ENCODE results near the gene MTCH2. TPM values are rescaled to one million over a fixed set of nuclear protein-coding genes. Genes with fewer than 3 reads are reported as not detected.
"Not testable (repeated sequence)": the region's sequence is repeated elsewhere in the genome, so short reads cannot be mapped to it uniquely, and the experiment has no call there.

MTCH2 gene
- total RNA-seq, result 100 to 1,000 TPM in 1 of 2 experiments, 10 to 100 TPM in 1; 70.9 to 100 TPM

DNA sequence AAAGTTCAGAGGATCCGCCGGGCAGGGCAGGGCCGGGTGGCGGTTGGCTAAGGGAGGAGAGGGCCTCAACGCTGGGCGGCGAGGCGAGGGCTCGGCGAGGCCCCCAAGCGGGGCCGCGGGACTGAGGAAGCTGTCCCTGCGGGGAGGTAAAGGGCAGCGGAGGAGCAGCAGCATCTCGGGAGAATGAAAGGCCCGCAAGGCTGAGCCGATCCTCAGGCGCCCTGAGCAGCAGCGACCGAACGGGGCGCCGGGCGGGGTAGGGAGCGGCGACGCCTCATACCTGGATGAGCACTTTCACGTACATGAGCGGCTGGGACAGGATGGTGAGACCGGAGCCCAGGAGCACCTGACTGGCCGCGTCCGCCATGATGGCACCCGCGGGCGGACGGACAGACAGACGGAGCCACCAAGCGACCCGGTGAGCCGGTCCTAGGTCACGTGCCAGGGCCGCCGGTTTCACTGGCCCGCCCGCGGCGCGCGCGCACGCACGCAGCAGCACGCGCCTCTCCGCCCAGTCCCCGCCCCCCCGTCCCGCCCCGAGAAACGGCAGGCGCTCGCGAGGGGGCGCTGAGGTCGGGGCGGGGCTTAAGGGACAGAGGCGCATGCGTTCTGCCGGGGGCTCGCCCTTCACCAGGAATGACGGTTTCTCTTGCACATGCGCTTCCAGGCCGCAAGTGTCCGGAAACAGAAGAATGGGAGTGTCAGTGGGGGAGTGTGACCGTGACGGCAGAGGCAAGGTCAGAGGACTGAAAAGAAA is at the start of gene MTCH2:
TSS of gene MTCH2 (minus strand) at position 461 of the 757 bp plus-strand sequence. CDS start at position 367, 94 bp downstream.
- DNase-seq (peak; percentile 97), ATAC-seq (peak; percentile 92)
- peaks cover 12% of the 10 kb centered on the region for H3K36me3 Mint-ChIP-seq
- H3K9me3 Mint-ChIP-seq (ENCODE audit: low read depth), result no peaks in the 10 kb centered on the region
- peak within 1 kb of the TSS; percentile 91 for H3K4me3 Mint-ChIP-seq
- CTCF ChIA-PET, result interaction anchor here (1.1 to 1.5 kb wide), 2 partner anchors 67 to 74 kb away, joined by 4 to 6 read pairs; no protein-coding TSS in a partner anchor
- peak within 1 kb of the TSS; percentile 93 for H3K27ac Mint-ChIP-seq
- no peaks in the 10 kb centered on the region for H3K27me3 Mint-ChIP-seq
- H3K4me1 Mint-ChIP-seq, result peaks cover 36% of the 10 kb centered on the region

DNA sequence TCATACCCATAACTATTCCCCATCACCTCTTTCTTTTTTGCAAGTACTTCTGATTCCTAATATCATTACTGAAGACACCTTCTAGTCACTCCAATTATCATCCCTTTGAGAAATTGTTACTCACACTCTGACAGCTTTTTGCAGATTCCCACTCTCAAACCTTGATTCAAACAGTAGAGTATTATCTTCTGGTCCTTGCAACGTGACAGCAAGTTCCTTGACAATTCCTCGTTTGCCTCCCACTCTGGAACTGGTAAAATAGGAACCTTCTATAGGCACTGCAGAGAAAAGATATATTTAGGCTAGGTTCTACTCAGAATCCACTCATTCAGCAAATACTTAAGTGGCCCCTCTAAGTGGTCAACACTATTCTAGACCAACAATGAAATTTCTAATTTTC is 49.6 kb upstream of the MTCH2 start:
- Mint-ChIP-seq H3K4me3 (no peak overlapping the region), H3K36me3 (no peaks in the 10 kb centered on the region), H3K27ac (no peak overlapping the region), H3K4me1 (peaks cover 8% of the 10 kb centered on the region), H3K9me3 (ENCODE audit: low read depth) (no peaks in the 10 kb centered on the region), H3K27me3 (no peaks in the 10 kb centered on the region)
- no peak for ATAC-seq
- CTCF ChIA-PET, result interaction anchor here (0.7 kb wide), 1 partner anchor 1162 kb away, joined by 3 read pairs; no protein-coding TSS in a partner anchor
- DNase-seq, result no peak

DNA sequence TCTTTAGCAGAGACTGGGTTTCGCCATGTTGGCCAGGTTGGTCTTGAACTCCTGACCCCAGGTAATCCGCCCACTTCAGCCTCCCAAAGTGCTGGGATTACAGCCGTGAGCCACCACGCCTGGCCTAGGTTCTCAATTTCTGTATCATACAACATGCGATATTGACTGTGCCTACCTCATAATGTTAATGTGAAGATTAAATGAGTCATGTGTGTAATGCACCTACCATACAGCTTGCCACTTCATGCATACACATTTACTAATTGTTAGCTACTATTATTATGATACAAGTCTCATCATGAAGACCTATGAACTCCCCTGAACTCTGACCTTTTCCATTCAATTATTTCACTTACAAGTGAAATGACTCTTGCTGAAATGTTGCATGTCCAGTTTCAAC is 47.1 kb upstream of the MTCH2 start:
- H3K27ac Mint-ChIP-seq, result no peak overlapping the region
- H3K4me3 Mint-ChIP-seq, result no peak overlapping the region
- ATAC-seq (no peak), DNase-seq (no peak)
- no peaks in the 10 kb centered on the region for H3K9me3 Mint-ChIP-seq (ENCODE audit: low read depth)
- CTCF ChIA-PET, result no interaction called here
- H3K27me3 Mint-ChIP-seq, result no peaks in the 10 kb centered on the region
- no peaks in the 10 kb centered on the region for H3K36me3 Mint-ChIP-seq
- H3K4me1 Mint-ChIP-seq, result peaks cover 8% of the 10 kb centered on the region

DNA sequence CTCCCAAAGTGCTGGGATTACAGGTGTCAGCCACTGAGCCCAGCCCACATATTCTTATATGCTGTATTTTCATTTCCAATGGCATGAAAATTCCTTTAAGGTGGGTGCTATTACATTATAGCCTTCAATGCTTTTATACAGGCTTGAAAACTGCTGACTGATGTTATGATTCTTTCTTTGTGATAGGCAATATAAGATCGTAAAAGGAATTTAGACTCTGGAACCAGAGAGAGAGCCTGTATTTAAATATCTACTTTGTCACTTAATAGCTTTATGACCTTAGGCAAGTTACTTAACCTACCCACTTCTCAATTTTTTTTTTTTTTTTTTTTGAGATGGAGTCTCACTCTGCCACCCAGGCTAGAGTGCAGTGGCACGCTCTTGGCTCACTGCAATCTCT is 46.6 kb upstream of the MTCH2 start:
- no peak for DNase-seq
- Mint-ChIP-seq H3K27me3 (no peaks in the 10 kb centered on the region), H3K36me3 (no peaks in the 10 kb centered on the region), H3K4me3 (no peak overlapping the region), H3K27ac (no peak overlapping the region), H3K4me1 (peaks cover 8% of the 10 kb centered on the region), H3K9me3 (ENCODE audit: low read depth) (no peaks in the 10 kb centered on the region)
- CTCF ChIA-PET, result no interaction called here
- no peak for ATAC-seq

DNA sequence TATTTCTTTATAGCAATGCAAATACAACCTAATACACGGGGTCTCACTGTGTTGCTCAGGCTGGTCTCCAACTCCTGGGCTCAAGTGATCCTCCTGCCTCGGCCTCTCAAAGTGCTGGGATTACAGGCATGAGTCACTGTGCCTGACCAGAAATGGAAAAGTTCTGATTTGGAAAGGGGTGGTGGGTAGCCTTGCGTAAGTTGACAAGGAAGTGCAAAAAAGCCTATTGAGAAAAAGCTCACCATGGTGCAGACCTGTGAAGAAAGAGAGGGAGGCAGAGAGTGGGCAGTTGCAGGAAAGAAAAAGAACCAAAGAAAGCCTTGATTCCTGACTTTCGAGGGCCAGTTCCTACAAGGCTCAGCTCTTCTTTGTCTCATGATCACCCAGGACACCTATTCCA is 45.8 kb upstream of the MTCH2 start:
- no peaks in the 10 kb centered on the region for H3K9me3 Mint-ChIP-seq (ENCODE audit: low read depth)
- DNase-seq (no peak), ATAC-seq (no peak)
- peaks cover 6% of the 10 kb centered on the region for H3K4me1 Mint-ChIP-seq
- no peak overlapping the region for H3K4me3 Mint-ChIP-seq
- H3K27ac Mint-ChIP-seq, result no peak overlapping the region
- H3K36me3 Mint-ChIP-seq, result no peaks in the 10 kb centered on the region
- CTCF ChIA-PET, result no interaction called here
- no peaks in the 10 kb centered on the region for H3K27me3 Mint-ChIP-seq

DNA sequence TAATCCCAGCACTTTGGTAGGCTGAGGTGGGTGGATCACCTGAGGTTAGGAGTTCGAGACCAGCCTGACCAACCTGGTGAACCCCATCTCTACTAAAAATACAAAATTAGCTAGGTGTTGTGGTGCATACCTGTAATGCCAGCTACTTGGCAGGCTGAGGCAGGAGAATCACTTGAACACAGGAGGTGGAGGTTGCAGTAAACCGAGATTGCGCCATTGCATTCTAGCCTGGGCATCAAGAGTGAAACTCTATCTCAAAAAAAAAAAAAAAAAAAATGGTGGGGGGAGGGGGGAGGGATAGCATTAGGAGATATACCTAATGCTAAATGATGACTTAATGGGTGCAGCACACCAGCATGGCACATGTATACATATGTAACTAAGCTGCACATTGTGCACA is 44.3 kb upstream of the MTCH2 start:
- H3K4me3 Mint-ChIP-seq; H3K4me1 Mint-ChIP-seq; ATAC-seq; DNase-seq; H3K9me3 Mint-ChIP-seq (ENCODE audit: low read depth); H3K27me3 Mint-ChIP-seq; CTCF ChIA-PET; H3K36me3 Mint-ChIP-seq; H3K27ac Mint-ChIP-seq: not testable (repeated sequence)

DNA sequence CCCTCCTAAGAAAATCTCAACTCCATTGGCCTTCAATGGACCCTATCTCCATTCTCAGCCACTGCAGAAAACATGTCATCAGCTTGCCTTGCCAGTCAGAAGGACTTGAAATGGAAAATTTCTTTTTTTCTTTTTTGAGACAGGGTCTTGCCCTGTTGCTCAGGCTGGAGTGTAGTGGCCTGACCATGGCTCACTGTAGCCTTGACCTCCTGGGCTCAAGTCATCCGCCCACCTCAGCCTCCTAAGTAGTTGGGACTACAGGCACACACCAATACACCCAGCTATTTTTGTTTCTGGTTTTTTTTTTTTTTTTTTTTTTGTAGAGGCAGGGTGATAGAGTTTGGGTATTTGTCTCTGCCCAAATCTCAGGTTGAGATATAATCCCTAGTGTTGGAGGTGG is 43.8 kb upstream of the MTCH2 start:
- CTCF ChIA-PET, result no interaction called here
- no peak overlapping the region for H3K4me3 Mint-ChIP-seq
- no peaks in the 10 kb centered on the region for H3K9me3 Mint-ChIP-seq (ENCODE audit: low read depth)
- H3K4me1 Mint-ChIP-seq, result no peaks in the 10 kb centered on the region
- H3K27ac Mint-ChIP-seq, result no peak overlapping the region
- ATAC-seq (no peak), DNase-seq (no peak)
- no peaks in the 10 kb centered on the region for H3K36me3 Mint-ChIP-seq
- no peaks in the 10 kb centered on the region for H3K27me3 Mint-ChIP-seq

DNA sequence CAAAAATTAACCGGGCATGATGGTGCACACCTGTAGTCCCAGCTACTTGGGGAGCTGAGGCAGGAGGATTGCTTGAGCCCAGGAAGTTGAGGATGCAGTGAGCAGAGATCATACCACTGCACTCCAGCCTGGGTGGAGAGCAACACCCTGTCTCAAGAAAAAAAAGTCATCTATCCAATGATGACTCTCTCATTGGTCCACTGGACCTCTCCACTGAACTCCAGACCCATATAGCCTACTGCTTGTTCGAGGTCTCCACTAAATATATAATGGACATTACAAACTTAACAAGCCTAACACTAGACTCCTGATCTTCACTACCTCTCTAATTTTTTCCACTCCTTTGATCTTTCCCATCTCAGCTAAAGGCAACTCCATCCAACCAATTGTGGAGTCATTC is 33.5 kb upstream of the MTCH2 start:
- CTCF ChIA-PET, result no interaction called here
- H3K27me3 Mint-ChIP-seq, result no peaks in the 10 kb centered on the region
- H3K9me3 Mint-ChIP-seq (ENCODE audit: low read depth), result no peaks in the 10 kb centered on the region
- H3K4me3 Mint-ChIP-seq, result no peak overlapping the region
- no peaks in the 10 kb centered on the region for H3K36me3 Mint-ChIP-seq
- no peak for DNase-seq
- H3K4me1 Mint-ChIP-seq, result no peaks in the 10 kb centered on the region
- ATAC-seq, result no peak
- no peak overlapping the region for H3K27ac Mint-ChIP-seq

DNA sequence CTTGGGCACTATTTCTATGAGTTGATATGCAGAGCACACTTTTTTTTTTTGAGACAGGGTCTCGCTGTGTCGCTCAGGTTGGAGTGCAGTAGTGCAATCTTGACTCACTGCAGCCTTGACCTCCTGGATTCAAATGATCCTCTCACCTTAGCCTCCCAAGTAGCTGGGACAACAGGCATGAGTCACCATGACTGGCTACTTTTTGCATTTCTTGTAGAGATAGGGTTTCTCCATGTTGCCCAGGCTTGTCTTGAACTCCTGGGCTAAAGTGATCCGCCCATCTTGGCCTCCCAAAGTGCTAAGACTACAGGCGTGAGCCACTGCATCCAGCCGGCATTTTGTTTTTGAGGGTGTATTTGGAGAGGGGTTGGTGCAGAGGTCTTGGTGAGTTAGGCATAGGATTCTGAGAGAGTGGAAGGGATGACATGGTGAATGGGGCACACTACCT is 29.9 kb upstream of the MTCH2 start:
- Mint-ChIP-seq H3K4me3 (no peak overlapping the region), H3K27me3 (no peaks in the 10 kb centered on the region), H3K36me3 (no peaks in the 10 kb centered on the region), H3K4me1 (no peaks in the 10 kb centered on the region), H3K9me3 (ENCODE audit: low read depth) (no peaks in the 10 kb centered on the region), H3K27ac (no peak overlapping the region)
- no peak for ATAC-seq
- CTCF ChIA-PET, result interaction anchor here (0.7 to 1.3 kb wide), 2 partner anchors 8 to 518 kb away, joined by 3 read pairs; no protein-coding TSS in a partner anchor
- DNase-seq, result no peak

DNA sequence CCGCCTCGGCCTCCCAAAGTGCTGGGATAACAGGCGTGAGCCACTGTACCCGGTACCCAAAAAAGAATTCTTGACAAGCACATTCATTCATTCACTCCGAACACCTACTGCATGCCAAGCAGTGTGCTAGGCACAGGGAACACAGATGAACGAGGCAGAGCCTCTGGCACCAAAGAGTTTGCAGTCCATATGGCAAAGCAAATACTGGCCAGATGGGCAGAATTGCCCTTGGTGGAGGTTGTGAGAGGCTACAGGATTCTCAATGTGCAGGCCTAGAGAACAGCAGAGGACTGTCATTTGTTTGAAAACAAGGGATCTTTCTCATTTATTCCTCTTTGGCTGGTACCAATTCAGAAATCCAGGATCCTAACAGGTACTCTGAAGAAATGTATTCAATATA is 27.5 kb upstream of the MTCH2 start:
- H3K36me3 Mint-ChIP-seq, result peaks cover 2% of the 10 kb centered on the region
- no peaks in the 10 kb centered on the region for H3K4me1 Mint-ChIP-seq
- no peaks in the 10 kb centered on the region for H3K27me3 Mint-ChIP-seq
- DNase-seq, result no peak
- H3K27ac Mint-ChIP-seq, result no peak overlapping the region
- no peak overlapping the region for H3K4me3 Mint-ChIP-seq
- no peaks in the 10 kb centered on the region for H3K9me3 Mint-ChIP-seq (ENCODE audit: low read depth)
- CTCF ChIA-PET, result no interaction called here
- ATAC-seq, result no peak

DNA sequence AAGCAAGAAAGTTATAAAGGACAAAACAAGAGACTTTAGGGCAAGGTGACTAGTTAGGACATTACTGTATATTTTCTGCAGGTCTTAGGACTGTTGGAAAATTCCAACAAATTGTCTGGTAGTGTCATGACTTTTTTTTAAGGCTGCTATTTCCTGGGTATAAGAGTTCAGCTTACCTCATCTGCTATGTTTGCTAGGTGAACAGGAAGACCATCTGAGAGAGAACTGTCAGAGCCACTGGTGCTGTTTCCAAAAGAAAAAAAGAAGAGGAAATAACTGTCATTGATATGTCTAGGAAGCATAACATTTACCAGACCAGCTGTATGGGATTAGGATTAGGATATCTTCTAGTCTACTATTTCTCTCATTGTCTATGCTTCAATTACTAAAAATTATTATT is 26.3 kb upstream of the MTCH2 start:
- Mint-ChIP-seq H3K36me3 (peaks cover 2% of the 10 kb centered on the region), H3K4me1 (no peaks in the 10 kb centered on the region), H3K9me3 (ENCODE audit: low read depth) (no peaks in the 10 kb centered on the region), H3K27me3 (no peaks in the 10 kb centered on the region), H3K4me3 (no peak overlapping the region), H3K27ac (no peak overlapping the region)
- no peak for DNase-seq
- CTCF ChIA-PET, result no interaction called here
- no peak for ATAC-seq

DNA sequence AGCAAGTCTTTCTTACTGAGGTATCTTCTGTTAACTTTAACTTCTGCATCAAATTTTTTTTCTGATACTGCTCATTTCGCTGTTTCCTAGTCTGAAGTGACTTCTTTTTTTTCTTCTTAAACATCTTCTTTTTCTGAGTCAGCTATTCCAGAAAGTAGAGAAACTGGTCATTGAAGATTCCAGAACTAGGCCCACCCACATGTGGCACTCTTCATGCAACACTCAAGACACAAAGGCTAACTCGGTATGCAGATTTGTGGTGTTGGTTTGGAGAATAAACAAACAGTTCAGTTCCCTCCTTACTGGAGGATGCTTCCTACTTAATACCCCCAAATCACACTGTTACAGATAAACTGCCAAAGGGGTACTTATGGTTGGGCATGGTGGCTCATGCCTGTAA is 25.2 kb upstream of the MTCH2 start:
- H3K4me1 Mint-ChIP-seq, result peaks cover 3% of the 10 kb centered on the region
- peaks cover 2% of the 10 kb centered on the region for H3K36me3 Mint-ChIP-seq
- H3K9me3 Mint-ChIP-seq (ENCODE audit: low read depth), result no peaks in the 10 kb centered on the region
- CTCF ChIA-PET, result no interaction called here
- H3K4me3 Mint-ChIP-seq, result no peak overlapping the region
- no peak for ATAC-seq
- DNase-seq, result no peak
- H3K27me3 Mint-ChIP-seq, result no peaks in the 10 kb centered on the region
- no peak overlapping the region for H3K27ac Mint-ChIP-seq

DNA sequence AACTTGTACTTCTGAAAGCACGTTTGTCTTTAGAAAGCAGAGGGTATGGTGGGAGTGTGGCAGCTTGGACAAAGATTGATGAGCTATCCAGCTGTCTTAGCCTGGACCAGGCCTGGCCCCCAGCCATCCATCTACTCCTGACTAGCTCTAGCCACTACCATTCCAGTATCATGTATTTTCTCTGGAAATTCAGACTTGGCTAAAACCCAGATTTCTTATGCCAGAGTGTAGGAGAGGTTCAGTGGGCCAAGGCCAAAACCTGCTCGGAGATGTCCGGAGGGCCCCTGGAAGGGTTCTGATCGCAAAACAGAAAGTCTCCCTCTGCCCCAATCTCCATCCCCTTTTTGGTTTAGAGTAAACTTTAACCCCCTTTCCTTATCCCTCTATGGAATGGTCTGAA is 24.8 kb upstream of the MTCH2 start:
- ATAC-seq, result no peak

DNA sequence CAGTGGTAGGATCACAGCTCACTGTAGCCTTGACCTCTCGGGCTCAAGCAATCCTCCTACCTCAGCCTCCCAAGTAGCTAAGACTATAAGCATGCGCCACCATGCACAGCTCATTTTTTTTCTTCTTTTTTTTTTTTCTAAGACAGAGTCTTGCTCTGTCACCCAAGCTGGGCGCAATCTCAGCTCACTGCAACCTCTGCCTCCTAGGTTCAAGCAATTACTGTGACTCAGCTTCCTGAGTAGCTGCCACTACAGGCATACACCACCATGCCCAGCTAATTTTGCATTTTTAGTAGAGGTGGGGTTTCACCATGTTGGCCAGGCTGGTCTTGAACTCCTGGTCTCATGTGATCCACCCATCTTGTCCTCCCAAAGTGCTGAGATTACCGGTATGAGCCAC is 22.6 kb upstream of the MTCH2 start:
- DNase-seq; H3K4me1 Mint-ChIP-seq; CTCF ChIA-PET; H3K36me3 Mint-ChIP-seq; H3K27ac Mint-ChIP-seq; H3K9me3 Mint-ChIP-seq (ENCODE audit: low read depth); H3K27me3 Mint-ChIP-seq; H3K4me3 Mint-ChIP-seq: not testable (repeated sequence)
- ATAC-seq, result peak; percentile 27

More for the DNA sequence above, 24.8 kb upstream of the MTCH2 start:
- no peaks in the 10 kb centered on the region for H3K9me3 Mint-ChIP-seq (ENCODE audit: low read depth)
- H3K27me3 Mint-ChIP-seq, result no peaks in the 10 kb centered on the region
- DNase-seq, result no peak
- no peak overlapping the region for H3K27ac Mint-ChIP-seq
- H3K36me3 Mint-ChIP-seq, result peaks cover 2% of the 10 kb centered on the region
- no peak overlapping the region for H3K4me3 Mint-ChIP-seq
- CTCF ChIA-PET, result no interaction called here
- peaks cover 3% of the 10 kb centered on the region for H3K4me1 Mint-ChIP-seq

All from activated CD8-positive, alpha-beta memory T cell treated with anti-CD3 and anti-CD28 coated beads, Interleukin-2, amount 10 ng/mL, durations not matched to agents 7 days and 5 days (primary cell).